OCI-LY7 (cell line): Measurements from ENCODE around the gene ZNF773. TPM values are rescaled to one million over a fixed set of nuclear protein-coding genes. Genes with fewer than 3 reads are reported as not detected.
A peak's percentile ranks its signal among the peaks of the same experiment; 100 is the strongest.
"Not testable (repeated sequence)": the region's sequence is repeated elsewhere in the genome, so short reads cannot be mapped to it uniquely, and the experiment has no call there.

Experiments
- BruUV-seq: library from RNA; stranded (reverse); fragments of 400-500 nt; replicated peaks from 2 replicates; lab custom pipeline; 2021; lab: Mats Ljungman, UMichigan
- CTCF ChIA-PET: fragments of 300-600 bp; sonication (Branson Sonifier 250); formaldehyde crosslinking; loops from one replicate; lab custom pipeline; 2022; ENCODE audit warnings: antibody characterized with exemption; ENCODE audit not compliant: unreplicated experiment; lab: Charles Lee
- POLR2A ChIA-PET: fragments of 300-600 bp; sonication (Branson Sonifier 250); formaldehyde crosslinking; loops from one replicate; lab custom pipeline; 2022; ENCODE audit warnings: antibody characterized with exemption; lab: Charles Lee
- DNase-seq: peaks from one replicate; pipeline ENCODE4 v3.0.0-alpha.2; 2015; ENCODE audit warnings: low spot score
- H2AFZ ChIP-seq: fragments of 200-600 bp; sonication (generic), shearing (Covaris generic); 2 replicates; pipeline ENCODE4 v1.6.1; 2014; ENCODE audit warnings: mild to moderate bottlenecking, antibody characterized with exemption, low read length, moderate library complexity
- H3K27ac ChIP-seq: fragments of 200-600 bp; sonication (generic); 2 replicates; pipeline ENCODE4 v1.5.1; 2014; ENCODE audit warnings: mixed run types, low read depth, mild to moderate bottlenecking, moderate library complexity, low read length, inconsistent platforms; ENCODE audit not compliant: poor library complexity, severe bottlenecking
- H3K36me3 ChIP-seq: fragments of 200-600 bp; sonication (generic); 2 replicates; pipeline ENCODE4 v1.6.1; 2014; ENCODE audit warnings: mild to moderate bottlenecking, antibody characterized with exemption, low read length, moderate library complexity, mixed read lengths; ENCODE audit not compliant: insufficient read depth
- H3K4me1 ChIP-seq: fragments of 200-600 bp; sonication (generic); 2 replicates; pipeline ENCODE4 v1.5.1; 2014; ENCODE audit warnings: mild to moderate bottlenecking, low read length; ENCODE audit not compliant: insufficient read depth, poor library complexity, severe bottlenecking
- H3K4me2 ChIP-seq: fragments of 200-600 bp; sonication (generic); 2 replicates; pipeline ENCODE4 v1.6.1; 2014; ENCODE audit warnings: mild to moderate bottlenecking, low read length
- H3K4me3 ChIP-seq: fragments of 200-600 bp; sonication (generic); 2 replicates; pipeline ENCODE4 v1.5.1; 2014; ENCODE audit warnings: mild to moderate bottlenecking, low read depth, low read length; ENCODE audit not compliant: poor library complexity, severe bottlenecking
- H3K79me2 ChIP-seq: fragments of 200-600 bp; sonication (generic); 2 replicates; pipeline ENCODE4 v1.6.1; 2016; ENCODE audit warnings: low read depth, mild to moderate bottlenecking, low read length, moderate library complexity, mixed read lengths; ENCODE audit not compliant: insufficient read depth
- H3K9me2 ChIP-seq: fragments of 200-600 bp; sonication (generic); 2 replicates; pipeline ENCODE4 v1.6.1; 2016; ENCODE audit warnings: mild to moderate bottlenecking, low read length, mixed read lengths; ENCODE audit not compliant: insufficient read depth
- H3K9me3 ChIP-seq: fragments of 200-600 bp; sonication (generic); 2 replicates; pipeline ENCODE4 v1.6.1; 2014; ENCODE audit warnings: mild to moderate bottlenecking, mixed run types, low read length, mixed read lengths
- H4K20me1 ChIP-seq: fragments of 200-600 bp; sonication (generic); 2 replicates; pipeline ENCODE4 v1.6.1; 2014; ENCODE audit warnings: mild to moderate bottlenecking, antibody characterized with exemption, low read length, moderate library complexity, mixed read lengths; ENCODE audit not compliant: insufficient read depth
- CTCF ChIP-seq: fragments of 200-600 bp; sonication (generic); conservative IDR thresholded peaks from 2 replicates; pipeline ENCODE4 v1.5.1; 2014; ENCODE audit warnings: mild to moderate bottlenecking, antibody characterized with exemption, low read length, moderate library complexity, mixed read lengths
- EZH2phosphoT487 ChIP-seq: fragments of 200-600 bp; sonication (generic); IDR thresholded peaks from 2 replicates; pipeline ENCODE4 v1.6.1; 2018; ENCODE audit warnings: low read depth, borderline replicate concordance, mild to moderate bottlenecking, mixed run types, antibody characterized with exemption, low read length, moderate library complexity, mixed read lengths
- intact Hi-C: fragments of 100-400 bp; cut with micrococcal nuclease; formaldehyde crosslinking; loops from one replicate; pipeline ENCODE4 v1.10.0; 2022; ENCODE audit not compliant: unreplicated experiment
- total RNA-seq, 2 experiments: library from RNA; depleted of rRNA in 1 of 2; stranded (reverse); fragments of >200 nt in 1 of 2; shearing (Covaris generic) in 1 of 2; gene quantifications; 2 replicates each; pipeline ENCODE4 v1.2.3, GENCODE V29; 2014 to 2022

Gene ZNF773
- total RNA-seq, 2 experiments from 2014 or later, result 6.1 to 9.6 TPM

- H2AFZ ChIP-seq, result no peak overlapping the region
- no peaks in the 10 kb centered on the region for H3K9me2 ChIP-seq
- intact Hi-C loops, result loop anchor here (5.0 kb wide), 1 partner anchor 364 kb away; no protein-coding TSS in a partner anchor
- H3K9me3 ChIP-seq, result no peaks in the 10 kb centered on the region
- CTCF ChIA-PET, result no interaction called here
- H3K36me3 ChIP-seq, result no peaks in the 10 kb centered on the region
- no peaks in the 10 kb centered on the region for H4K20me1 ChIP-seq
- POLR2A ChIA-PET, result no interaction called here
- BruUV-seq, result no TSS peak
- DNase-seq, result no peak
- H3K4me1 ChIP-seq, result no peaks in the 10 kb centered on the region
- H3K4me2 ChIP-seq, result no peak overlapping the region
- no peak for TF ChIP-seq EZH2phosphoT487
- TF ChIP-seq CTCF, result no peak
- no peaks in the 10 kb centered on the region for H3K79me2 ChIP-seq
- H3K27ac ChIP-seq, result no peak overlapping the region
- no peak overlapping the region for H3K4me3 ChIP-seq
These were observed 33.2 kb upstream of the ZNF773 start for GRCh38 chr19:57466489-57466888.

- Histone ChIP-seq H3K9me2 (no peaks in the 10 kb centered on the region), H3K27ac (no peak overlapping the region), H3K4me2 (peak overlapping the region; percentile 16; the same call in 1 of the 2 replicates), H4K20me1 (no peaks in the 10 kb centered on the region), H2AFZ (no peak overlapping the region), H3K4me1 (peaks cover 17% of the 10 kb centered on the region), H3K4me3 (no peak overlapping the region), H3K9me3 (peaks cover 27% of the 10 kb centered on the region), H3K79me2 (no peaks in the 10 kb centered on the region), H3K36me3 (0 out of 2 replicates have a peak, but pooled peaks cover 5% of the 10 kb centered on the region)
- intact Hi-C loops, result no loop called here
- no peak for DNase-seq
- no peak for TF ChIP-seq EZH2phosphoT487
- no peak for TF ChIP-seq CTCF
- ChIA-PET POLR2A (no interaction called here), CTCF (no interaction called here)
- no TSS peak for BruUV-seq
These were observed 26.1 kb upstream of the ZNF773 start for GRCh38 chr19:57473646-57474045.

- H3K4me2 ChIP-seq, result peak within 1 kb of the TSS; percentile 48
- peaks cover 17% of the 10 kb centered on the region for H3K4me1 ChIP-seq
- DNase-seq, result peak; percentile 85
- H3K79me2 ChIP-seq, result no peaks in the 10 kb centered on the region
- BruUV-seq, result no TSS peak
- H3K9me3 ChIP-seq, result peaks cover 27% of the 10 kb centered on the region
- H3K9me2 ChIP-seq, result no peaks in the 10 kb centered on the region
- ChIA-PET CTCF (no interaction called here), POLR2A (no interaction called here)
- H3K27ac ChIP-seq, result no peak within 1 kb of the TSS
- peak within 1 kb of the TSS; percentile 85 for H2AFZ ChIP-seq
- no peak for TF ChIP-seq EZH2phosphoT487
- TF ChIP-seq CTCF, result no peak
- intact Hi-C loops, result no loop called here
- 0 out of 2 replicates have a peak, but pooled peaks cover 5% of the 10 kb centered on the region for H3K36me3 ChIP-seq
- peak within 1 kb of the TSS; percentile 48 for H3K4me3 ChIP-seq
- no peaks in the 10 kb centered on the region for H4K20me1 ChIP-seq
These were observed 22.3 kb upstream of the ZNF773 start, which contains the start of gene ZNF772 for GRCh38 chr19:57477191-57478008. Gene ZNF772, minus strand, starts transcription at chr19:57477566. Its CDS starts 257 bp downstream, at chr19:57477309.

GRCh38 chr19:57487477-57488298, 12.1 kb upstream of the ZNF773 start, which contains the start of gene ZNF419:
Gene ZNF419, plus strand, starts transcription at chr19:57487750. Its CDS starts 201 bp downstream, at chr19:57487951.
- BruUV-seq, intact Hi-C loops, H3K79me2 ChIP-seq, POLR2A ChIA-PET, H3K27ac ChIP-seq, H4K20me1 ChIP-seq, H3K36me3 ChIP-seq, H3K9me2 ChIP-seq, H3K4me1 ChIP-seq: not testable (repeated sequence)
- Histone ChIP-seq H3K4me2 (peak within 1 kb of the TSS; percentile 80), H3K9me3 (peaks cover 11% of the 10 kb centered on the region; the same call in 1 of the 2 replicates), H3K4me3 (peak within 1 kb of the TSS; percentile 97), H2AFZ (peak within 1 kb of the TSS; percentile 99)
- CTCF ChIA-PET, result interaction anchor here (0.6 kb wide), 1 partner anchor 124 kb away, joined by 4 read pairs; the partner anchor contains the start of genes TRAPPC2B and ZNF547
- DNase-seq, result peak; percentile 95
